Measurements from ENCODE around the gene PSMA2. TPM values are rescaled to one million over a fixed set of nuclear protein-coding genes. Genes with fewer than 3 reads are reported as not detected.

Gene PSMA2
- polyA plus RNA-seq, 3 donors: 51.8 to 294 (median 283) TPM

DNA sequence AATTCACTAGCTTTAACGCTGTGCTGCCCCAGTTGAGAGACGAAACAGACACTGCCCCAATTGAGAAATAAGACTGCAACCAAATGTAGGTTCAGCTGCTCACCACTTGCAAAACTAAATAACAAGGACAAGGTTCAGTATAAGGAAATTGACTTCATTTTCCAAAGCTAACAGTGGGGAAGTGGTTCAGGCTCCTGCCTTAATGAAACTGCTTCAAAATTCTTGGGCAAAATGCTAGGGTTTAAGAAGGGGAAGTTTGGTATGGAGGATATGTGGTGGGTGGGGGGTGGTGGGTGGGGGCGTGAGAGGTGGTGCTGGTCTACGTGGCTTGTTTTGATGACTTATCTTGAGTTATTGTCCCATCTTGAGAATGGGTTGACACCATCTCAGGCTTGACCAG lies 22.0 kb upstream of the PSMA2 start:
- H3K36me3 ChIP-seq (replicated peaks in 1 of 2; ENCODE audit: control insufficient read depth in 1 of 2, insufficient read depth in 2 of 2, low read length in 2 of 2): no peaks in the 10 kb centered on the region
- no peaks in the 10 kb centered on the region for H3K79me2 ChIP-seq (ENCODE audit: insufficient read depth, low read length)
- no peak overlapping the region for H3K27ac ChIP-seq (ENCODE audit: low read depth in 1 of 2, low read length in 2 of 2)
- H3K4me1 ChIP-seq (ENCODE audit: control insufficient read depth in 1 of 2, insufficient read depth in 2 of 2, low read length in 2 of 2): no peaks in the 10 kb centered on the region
- H3K4me1 Mint-ChIP-seq: no peaks in the 10 kb centered on the region
- no peaks in the 10 kb centered on the region for H3K27me3 ChIP-seq (ENCODE audit: control insufficient read depth in 2 of 2, insufficient read depth in 2 of 2, low read length in 2 of 2)
- H3K4me2 ChIP-seq (replicated peaks; ENCODE audit: extremely low read depth, low read length, poor library complexity, severe bottlenecking): no peak overlapping the region
- no peak overlapping the region for H3K27ac Mint-ChIP-seq
- intact Hi-C loops (cut with micrococcal nuclease): no loop called here
- H3K9ac ChIP-seq (ENCODE audit: insufficient read depth, low read length, poor library complexity, severe bottlenecking): no peak overlapping the region
- peaks cover 0 to 4% of the 10 kb centered on the region in 2 donors for H3K9me3 ChIP-seq (replicated peaks in 1 of 2; ENCODE audit: control insufficient read depth in 1 of 2, insufficient read depth in 1 of 2, low read length in 2 of 2)
- H3K9me3 Mint-ChIP-seq: peaks cover 2 to 20% (median 9%) of the 10 kb centered on the region in 7 donors
- 47% methylated on average over 2 of the region's 4 CpGs for WGBS (ENCODE audit: insufficient coverage)
- no peaks in the 10 kb centered on the region for H4K20me1 ChIP-seq (ENCODE audit: insufficient read depth, low read length)
- TF ChIP-seq, protein P1, sequence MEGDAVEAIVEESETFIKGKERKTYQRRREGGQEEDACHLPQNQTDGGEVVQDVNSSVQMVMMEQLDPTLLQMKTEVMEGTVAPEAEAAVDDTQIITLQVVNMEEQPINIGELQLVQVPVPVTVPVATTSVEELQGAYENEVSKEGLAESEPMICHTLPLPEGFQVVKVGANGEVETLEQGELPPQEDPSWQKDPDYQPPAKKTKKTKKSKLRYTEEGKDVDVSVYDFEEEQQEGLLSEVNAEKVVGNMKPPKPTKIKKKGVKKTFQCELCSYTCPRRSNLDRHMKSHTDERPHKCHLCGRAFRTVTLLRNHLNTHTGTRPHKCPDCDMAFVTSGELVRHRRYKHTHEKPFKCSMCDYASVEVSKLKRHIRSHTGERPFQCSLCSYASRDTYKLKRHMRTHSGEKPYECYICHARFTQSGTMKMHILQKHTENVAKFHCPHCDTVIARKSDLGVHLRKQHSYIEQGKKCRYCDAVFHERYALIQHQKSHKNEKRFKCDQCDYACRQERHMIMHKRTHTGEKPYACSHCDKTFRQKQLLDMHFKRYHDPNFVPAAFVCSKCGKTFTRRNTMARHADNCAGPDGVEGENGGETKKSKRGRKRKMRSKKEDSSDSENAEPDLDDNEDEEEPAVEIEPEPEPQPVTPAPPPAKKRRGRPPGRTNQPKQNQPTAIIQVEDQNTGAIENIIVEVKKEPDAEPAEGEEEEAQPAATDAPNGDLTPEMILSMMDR (IDR thresholded peaks at IDR 0.05): no peak
- no peak for DNase-seq
- no peak overlapping the region for H3K4me3 ChIP-seq (replicated peaks in 1 of 3; ENCODE audit: low read depth in 2 of 3, low read length in 3 of 3)
- H3K36me3 Mint-ChIP-seq: no peaks in the 10 kb centered on the region
- peaks cover 0 to 3% (median 1%) of the 10 kb centered on the region in 3 donors for H3K27me3 Mint-ChIP-seq (ENCODE audit: low read depth in 3 of 3)
- H3K4me3 Mint-ChIP-seq: no peak overlapping the region
- no peak overlapping the region for H2AFZ ChIP-seq (ENCODE audit: insufficient read depth, low read depth, low read length, poor library complexity, severe bottlenecking)

DNA sequence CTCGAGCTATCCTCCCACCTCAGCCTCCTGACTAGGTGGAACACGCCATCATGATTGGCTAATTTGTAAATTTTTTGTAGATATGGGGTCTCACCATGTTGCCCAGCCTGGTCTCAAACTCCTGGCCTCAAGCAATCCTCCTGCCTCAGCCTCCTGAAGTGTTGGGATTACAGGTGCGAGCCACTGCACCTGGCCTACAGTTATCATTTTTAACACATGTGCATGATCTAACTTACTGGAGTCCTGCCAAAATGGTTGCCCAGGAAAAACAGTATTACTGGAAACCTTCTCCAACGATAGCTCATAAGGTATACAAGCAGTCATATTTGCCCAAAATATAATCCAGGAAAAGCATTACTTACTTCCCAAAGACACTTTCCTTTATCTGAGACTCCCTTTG lies 20.4 kb upstream of the PSMA2 start:
- intact Hi-C loops (cut with micrococcal nuclease): no loop called here
- WGBS (ENCODE audit: insufficient coverage): 100% methylated on average over 2 of the region's 4 CpGs

More for the DNA sequence above, 20.4 kb upstream of the PSMA2 start:
- no peak for DNase-seq
- no peaks in the 10 kb centered on the region for H3K79me2 ChIP-seq (ENCODE audit: insufficient read depth, low read length)
- Mint-ChIP-seq H3K4me1 (no peaks in the 10 kb centered on the region), H3K9me3 (peaks cover 0 to 15% (median 4%) of the 10 kb centered on the region in 7 donors), H3K4me3 (no peak overlapping the region), H3K36me3 (no peaks in the 10 kb centered on the region), H3K27me3 (ENCODE audit: low read depth in 3 of 3) (no peaks in the 10 kb centered on the region), H3K27ac (no peak overlapping the region)
- H3K9me3 ChIP-seq (replicated peaks in 1 of 2; ENCODE audit: control insufficient read depth in 1 of 2, insufficient read depth in 1 of 2, low read length in 2 of 2): peaks cover 0 to 4% of the 10 kb centered on the region in 2 donors
- no peak overlapping the region for H3K27ac ChIP-seq (ENCODE audit: low read depth in 1 of 2, low read length in 2 of 2)
- no peak overlapping the region for H2AFZ ChIP-seq (ENCODE audit: insufficient read depth, low read depth, low read length, poor library complexity, severe bottlenecking)
- no peaks in the 10 kb centered on the region for H3K27me3 ChIP-seq (ENCODE audit: control insufficient read depth in 2 of 2, insufficient read depth in 2 of 2, low read length in 2 of 2)
- no peak overlapping the region for H3K4me3 ChIP-seq (replicated peaks in 1 of 3; ENCODE audit: low read depth in 2 of 3, low read length in 3 of 3)
- no peaks in the 10 kb centered on the region for H4K20me1 ChIP-seq (ENCODE audit: insufficient read depth, low read length)
- no peak overlapping the region for H3K4me2 ChIP-seq (replicated peaks; ENCODE audit: extremely low read depth, low read length, poor library complexity, severe bottlenecking)
- H3K4me1 ChIP-seq (ENCODE audit: control insufficient read depth in 1 of 2, insufficient read depth in 2 of 2, low read length in 2 of 2): no peaks in the 10 kb centered on the region
- TF ChIP-seq, protein P1 (IDR thresholded peaks at IDR 0.05): no peak
- no peak overlapping the region for H3K9ac ChIP-seq (ENCODE audit: insufficient read depth, low read length, poor library complexity, severe bottlenecking)
- H3K36me3 ChIP-seq (replicated peaks in 1 of 2; ENCODE audit: control insufficient read depth in 1 of 2, insufficient read depth in 2 of 2, low read length in 2 of 2): no peaks in the 10 kb centered on the region
